ENCODE results near the gene NDST1.

- TF ChIP-seq PATZ1 (CRISPR knock-in tag; IDR thresholded peaks at IDR 0.05; ENCODE audit: borderline replicate concordance) = no peak
- TF ChIP-seq ARNTL (CRISPR knock-in tag; IDR thresholded peaks at IDR 0.05; ENCODE audit: borderline replicate concordance, low read depth) = no peak
- TF ChIP-seq CREB5 (CRISPR knock-in tag; IDR thresholded peaks at IDR 0.05; ENCODE audit: low read depth) = no peak
- no peak for TF ChIP-seq BACH2 (CRISPR knock-in tag; IDR thresholded peaks at IDR 0.05; ENCODE audit: borderline replicate concordance)
- TF ChIP-seq ZFP3 (CRISPR knock-in tag; IDR thresholded peaks at IDR 0.05) = no peak
- no peak for TF ChIP-seq TSHZ2 (CRISPR knock-in tag; IDR thresholded peaks at IDR 0.05)
- no peak for TF ChIP-seq RARB (CRISPR knock-in tag; IDR thresholded peaks at IDR 0.05)
- TF ChIP-seq SNAI2 (CRISPR knock-in tag; IDR thresholded peaks at IDR 0.05) = no peak
Observed at GRCh38 chr5:150541397-150541675, 33.4 kb downstream of the NDST1 start.

Measured in SK-N-SH treated with all-trans-retinoic acid at 6 μM for 48 hours (cell line).